GM21423 (cell line): ENCODE data around the gene RBBP6.
"Not testable (repeated sequence)": the region's sequence is repeated elsewhere in the genome, so short reads cannot be mapped to it uniquely, and the experiment has no call there.

ENCODE experiments used
- ATAC-seq: cut with Tn5 transposase; IDR thresholded peaks from one replicate; pipeline ENCODE4 v1.9.1; 2021; ENCODE audit warnings: mild to moderate bottlenecking, moderate library complexity; ENCODE audit not compliant: unreplicated experiment

The RBBP6 gene

DNA sequence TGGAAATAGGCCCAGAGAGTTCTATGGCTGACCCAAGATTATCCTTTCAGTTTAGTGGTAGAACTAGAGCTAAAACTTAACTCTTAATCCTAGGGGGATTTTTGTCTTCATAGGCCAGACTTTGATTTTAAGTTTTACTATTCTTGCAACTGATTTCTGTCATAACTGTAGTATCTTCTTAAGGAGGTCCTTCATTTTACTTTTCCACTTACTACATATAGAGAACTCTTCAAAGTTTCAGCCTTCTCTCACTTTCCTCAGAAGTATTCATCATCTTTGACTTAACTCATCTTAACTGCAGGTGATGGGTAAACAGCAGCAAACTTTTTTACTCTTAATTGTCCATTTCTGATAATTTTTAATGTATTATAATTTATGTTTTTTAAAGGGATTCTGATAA, 23.4 kb downstream of the RBBP6 start:
- ATAC-seq = no peak

DNA sequence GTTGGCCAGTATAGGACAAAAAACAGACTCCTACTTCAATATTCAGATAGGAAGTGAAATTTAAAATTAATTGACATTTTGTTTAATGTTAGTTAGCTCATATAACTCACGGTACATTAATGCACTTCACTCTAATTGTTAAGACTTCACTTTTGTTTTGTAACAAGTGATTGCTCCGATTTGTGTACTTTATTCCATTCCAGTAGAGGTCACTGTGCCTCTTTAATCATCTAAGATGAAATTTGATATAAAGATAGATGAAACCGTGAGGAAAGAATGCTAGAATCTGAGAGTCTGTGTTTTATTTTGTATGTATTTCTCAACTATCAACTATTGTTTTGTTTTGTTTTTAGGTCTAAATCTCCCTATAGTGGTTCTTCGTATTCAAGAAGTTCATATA, 29.0 kb downstream of the RBBP6 start:
- no peak for ATAC-seq

DNA sequence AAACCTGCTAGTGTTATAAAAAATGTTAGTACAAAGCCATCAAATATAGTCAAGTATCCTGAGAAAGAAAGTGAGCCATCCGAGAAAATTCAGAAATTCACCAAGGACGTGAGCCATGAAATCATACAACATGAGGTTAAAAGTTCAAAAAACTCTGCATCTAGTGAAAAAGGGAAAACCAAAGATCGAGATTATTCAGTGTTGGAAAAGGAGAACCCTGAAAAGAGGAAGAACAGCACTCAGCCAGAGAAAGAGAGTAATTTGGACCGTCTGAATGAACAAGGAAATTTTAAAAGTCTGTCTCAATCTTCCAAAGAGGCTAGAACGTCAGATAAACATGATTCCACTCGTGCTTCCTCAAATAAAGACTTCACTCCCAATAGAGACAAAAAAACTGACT, 31.7 kb downstream of the RBBP6 start:
- no peak for ATAC-seq

DNA sequence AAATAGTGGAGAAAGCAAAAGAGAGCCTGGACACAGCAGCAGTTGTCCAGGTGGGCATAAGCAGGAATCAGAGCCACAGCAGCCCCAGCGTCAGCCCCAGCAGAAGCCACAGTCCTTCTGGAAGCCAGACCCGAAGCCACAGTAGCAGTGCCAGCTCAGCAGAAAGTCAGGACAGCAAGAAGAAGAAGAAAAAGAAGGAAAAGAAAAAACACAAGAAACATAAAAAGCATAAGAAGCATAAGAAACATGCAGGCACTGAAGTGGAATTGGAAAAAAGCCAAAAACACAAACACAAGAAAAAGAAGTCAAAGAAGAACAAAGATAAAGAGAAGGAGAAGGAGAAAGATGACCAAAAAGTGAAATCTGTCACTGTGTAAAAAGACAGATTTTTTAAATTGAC, 32.7 kb downstream of the RBBP6 start:
- no peak for ATAC-seq

DNA sequence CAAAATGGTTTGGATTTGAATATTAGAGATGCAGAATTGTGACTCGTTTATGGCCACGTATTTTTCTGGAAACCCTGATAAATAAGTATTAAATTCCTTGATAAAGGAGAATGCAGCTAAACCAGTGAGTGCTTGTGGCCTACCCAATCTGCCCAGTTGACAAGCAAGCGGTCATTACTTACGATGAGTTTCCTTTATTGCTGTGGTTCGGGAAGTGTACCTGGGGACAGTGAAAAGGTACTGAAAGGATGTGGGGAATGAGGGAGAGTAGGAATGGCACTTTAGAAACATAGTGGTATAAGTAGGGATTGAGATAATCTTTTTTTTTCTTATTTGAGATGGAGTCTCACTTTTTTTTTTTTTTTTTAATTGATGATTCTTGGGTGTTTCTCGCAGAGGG, 33.8 kb downstream of the RBBP6 start:
- ATAC-seq = no peak

DNA sequence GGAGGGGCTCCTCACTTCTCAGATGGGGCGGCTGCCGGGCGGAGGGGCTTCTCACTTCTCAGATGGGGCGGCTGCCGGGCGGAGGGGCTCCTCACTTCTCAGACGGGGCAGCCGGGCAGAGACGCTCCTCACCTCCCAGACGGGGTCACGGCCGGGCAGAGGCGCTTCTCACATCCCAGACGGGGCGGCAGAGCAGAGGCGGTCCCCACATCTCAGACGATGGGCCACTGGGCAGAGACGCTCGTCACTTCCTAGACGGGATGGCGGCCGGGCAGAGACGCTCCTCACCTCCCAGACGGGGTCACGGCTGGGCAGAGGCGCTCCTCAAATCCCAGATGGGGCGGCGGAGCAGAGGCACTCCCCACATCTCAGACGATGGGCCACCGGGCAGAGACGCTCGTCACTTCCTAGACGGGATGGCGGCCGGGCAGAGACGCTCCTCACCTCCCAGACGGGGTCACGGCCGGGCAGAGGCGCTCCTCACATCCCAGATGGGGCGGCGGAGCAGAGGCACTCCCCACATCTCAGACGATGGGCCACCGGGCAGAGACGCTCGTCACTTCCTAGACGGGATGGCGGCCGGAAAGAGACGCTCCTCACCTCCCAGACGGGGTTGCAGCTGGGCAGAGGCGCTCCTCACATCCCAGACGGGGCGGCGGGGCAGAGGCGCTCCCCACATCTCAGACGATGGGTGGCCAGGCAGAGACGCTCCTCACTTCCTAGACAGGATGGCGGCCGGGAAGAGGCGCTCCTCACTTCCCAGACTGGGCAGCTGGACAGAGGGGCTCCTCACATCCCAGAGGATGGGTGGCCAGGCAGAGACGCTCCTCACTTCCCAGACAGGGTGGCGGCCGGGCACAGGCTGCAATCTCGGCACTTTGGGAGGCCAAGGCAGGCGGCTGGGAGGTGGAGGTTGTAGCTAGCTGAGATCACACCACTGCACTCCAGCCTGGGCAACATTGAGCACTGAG, 35.4 kb downstream of the RBBP6 start:
- not testable (repeated sequence) for ATAC-seq

DNA sequence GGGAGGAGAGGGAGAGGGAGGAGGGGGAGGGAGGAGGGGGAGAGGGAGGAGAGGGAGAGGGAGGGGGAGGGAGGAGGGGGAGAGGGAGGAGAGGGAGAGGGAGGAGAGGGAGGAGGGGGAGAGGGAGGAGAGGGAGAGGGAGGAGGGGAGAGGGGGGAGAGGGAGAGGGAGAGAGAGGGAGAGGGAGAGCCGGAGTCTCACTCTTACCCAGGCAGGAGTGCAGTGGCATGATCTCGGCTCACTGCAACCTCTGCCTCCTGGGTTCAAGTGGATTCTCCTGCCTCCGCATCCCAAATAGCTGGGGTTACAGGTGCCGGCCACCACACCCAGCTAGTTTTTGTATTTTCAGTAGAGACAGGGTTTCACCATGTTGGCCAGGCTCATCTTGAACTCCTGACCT, 36.4 kb downstream of the RBBP6 start:
- not testable (repeated sequence) for ATAC-seq

DNA sequence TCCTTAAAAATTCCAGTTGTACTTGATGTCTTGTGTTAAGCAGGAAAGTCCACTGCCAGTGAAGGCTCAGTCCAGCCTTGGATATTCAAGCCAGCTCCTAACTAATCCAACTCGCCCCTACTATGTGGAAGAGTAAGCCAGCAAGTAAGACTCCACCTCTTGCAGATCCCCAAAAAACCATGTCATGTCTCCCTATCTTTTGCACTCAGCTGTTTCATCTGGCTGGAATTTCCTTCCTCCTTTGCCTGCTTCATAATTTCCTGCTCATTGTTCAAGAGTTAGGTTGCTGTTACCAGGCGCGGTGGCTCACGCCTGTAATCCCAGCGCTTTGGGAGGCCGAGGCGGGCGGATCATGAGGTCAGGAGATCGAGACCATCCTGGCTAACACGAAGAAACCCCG, 37.8 kb downstream of the RBBP6 start:
- no peak for ATAC-seq

DNA sequence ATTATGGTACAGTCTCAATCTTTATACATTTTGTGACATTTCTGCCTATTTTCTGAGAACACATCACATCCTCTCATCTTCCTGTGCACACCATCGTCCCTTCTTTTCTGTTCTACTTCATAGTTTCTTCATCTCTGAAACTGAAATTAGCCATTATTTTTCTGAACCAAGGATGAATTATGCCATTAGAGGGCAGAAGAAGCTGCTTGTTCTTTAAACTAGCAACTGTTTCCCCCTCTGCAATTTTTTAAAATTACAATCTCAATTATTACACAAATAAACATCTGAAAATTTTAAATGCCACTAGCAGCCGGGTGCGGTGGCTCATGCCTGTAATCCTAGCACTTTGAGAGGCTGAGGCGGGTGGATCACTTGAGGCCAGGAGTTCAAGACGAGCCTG, 41.3 kb downstream of the RBBP6 start:
- ATAC-seq = no peak

DNA sequence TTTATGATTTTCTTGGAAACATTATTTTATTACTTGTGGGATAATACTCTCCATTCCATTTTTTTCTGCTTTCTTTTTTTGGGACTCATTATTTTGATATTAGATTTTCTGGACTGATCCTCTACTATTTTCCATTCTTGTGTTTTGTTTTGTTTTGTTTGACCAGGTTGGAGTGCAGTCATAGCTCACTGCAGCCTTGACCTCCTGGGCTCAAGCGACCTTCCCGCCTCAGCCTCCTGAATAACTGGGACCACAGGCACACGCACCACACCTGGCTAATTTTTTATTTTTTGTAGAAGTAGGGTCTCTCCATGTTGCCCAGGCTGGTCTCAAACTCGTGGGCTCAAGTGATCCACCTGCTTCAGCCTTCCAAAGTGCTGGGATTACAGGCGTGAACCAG, 44.1 kb downstream of the RBBP6 start:
- ATAC-seq = no peak

DNA sequence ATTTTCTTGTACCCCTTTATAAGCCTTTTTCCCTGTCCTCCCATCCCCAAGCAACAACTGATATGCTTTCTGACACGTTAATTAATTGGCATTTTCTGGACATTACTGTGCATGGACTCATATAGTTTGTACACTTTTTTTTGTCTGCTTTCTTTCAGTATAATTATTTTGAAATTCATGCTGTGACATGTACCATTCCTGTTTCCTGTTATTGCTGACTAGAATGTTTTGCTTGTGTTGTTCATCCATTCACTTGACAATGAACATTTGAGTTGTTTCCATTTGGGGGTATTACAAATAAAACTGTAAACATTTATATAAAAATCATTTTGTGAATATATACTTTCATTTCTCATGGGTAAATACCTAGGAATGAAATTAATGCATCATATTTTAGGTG, 50.6 kb downstream of the RBBP6 start:
- ATAC-seq = no peak

DNA sequence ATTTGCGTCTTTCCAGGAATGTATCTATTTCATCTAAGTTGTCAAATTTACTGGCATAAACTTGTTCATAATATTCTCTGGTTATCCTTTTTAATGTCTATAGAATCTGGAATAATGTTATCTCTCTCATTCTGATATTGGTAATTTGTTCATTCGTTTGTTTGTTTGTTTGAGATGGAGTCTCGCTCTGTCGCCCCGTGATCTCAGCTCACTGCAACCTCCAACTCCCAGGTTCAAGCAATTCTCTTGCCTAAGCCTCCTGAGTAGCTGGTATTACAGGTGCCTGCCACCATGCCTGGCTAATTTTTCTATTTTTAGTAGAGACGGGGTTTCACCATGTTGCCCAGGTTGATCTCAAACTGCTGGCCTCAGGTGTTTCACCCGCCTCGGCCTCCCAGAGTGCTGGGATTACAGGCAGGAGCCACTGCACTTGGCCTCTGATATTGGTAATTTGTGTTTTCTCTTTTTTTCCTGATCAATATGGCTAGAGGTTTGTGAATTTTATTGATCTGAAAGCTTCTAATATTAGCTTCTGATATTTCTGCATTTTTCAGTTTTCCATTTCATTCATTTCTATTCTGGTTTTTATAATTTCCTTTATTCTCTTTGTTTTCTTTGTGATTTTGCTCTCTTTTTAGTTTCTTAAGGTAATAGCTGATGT, 59.5 kb downstream of the RBBP6 start:
- no peak for ATAC-seq

DNA sequence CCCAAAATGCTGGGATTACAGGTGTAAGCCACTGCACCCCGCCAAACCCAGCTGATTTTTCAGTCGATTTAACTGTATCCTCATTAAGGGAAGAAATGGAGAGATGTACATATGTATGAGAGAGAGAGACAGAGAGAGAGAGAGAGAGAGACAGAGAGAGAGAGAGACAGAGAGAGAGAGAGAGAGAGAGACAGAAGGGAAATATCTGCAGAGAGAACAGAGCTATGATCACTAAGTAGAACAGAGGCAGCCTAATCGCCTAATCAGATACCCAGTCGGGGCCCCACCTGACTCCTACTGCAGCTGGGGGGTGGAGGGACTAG, 70.0 kb downstream of the RBBP6 start:
- ATAC-seq = no peak

DNA sequence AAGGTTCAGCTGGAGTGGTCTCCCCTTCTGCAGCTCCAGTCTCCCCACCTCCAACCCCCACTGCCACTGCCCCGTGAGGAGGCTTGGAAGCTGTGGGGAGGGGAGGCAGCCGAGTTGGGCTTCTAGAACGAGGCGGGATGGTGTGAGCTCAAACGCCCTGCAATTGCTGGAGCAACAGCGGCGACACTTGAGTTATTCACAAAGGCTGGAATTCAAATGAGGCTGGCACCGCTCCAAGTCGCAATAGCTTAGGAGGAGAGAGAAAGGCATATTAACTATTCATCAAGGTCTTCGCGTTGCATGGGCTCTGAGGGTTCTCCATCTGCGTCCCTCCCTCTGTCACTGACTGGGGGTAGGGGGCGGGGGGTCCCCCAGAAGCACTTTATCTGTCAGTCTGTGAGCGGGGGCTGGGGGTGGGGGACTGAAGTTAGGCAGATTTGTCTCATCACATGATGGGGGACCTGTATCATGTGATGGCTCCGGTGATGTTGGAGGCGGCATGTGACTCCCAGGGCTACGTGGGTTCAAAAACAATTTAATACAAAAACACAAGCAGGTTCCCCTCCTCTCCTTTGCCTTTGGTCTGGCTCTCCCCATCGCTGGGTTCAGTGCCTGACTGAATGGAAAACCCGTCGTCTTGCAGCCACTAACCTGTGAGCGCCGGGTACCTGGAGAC, 70.5 kb downstream of the RBBP6 start:
- ATAC-seq = no peak

DNA sequence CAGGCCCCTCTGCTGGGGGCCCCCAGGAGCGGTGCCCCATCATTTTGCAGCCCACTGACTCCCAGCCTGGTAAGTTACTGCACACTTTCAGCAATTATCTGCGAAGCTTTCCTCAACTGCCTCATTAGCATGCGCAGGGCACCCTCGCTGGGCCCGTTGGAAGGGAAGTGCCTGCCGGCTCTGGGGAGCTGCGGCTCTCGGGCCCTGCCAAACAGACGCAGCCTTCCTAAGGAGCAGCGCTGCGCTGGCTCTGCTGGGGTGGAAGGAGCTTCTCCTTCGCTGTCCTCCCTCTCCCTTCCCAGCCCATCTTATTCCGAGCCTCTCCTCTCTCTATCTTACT, 71.0 kb downstream of the RBBP6 start:
- no peak for ATAC-seq

DNA sequence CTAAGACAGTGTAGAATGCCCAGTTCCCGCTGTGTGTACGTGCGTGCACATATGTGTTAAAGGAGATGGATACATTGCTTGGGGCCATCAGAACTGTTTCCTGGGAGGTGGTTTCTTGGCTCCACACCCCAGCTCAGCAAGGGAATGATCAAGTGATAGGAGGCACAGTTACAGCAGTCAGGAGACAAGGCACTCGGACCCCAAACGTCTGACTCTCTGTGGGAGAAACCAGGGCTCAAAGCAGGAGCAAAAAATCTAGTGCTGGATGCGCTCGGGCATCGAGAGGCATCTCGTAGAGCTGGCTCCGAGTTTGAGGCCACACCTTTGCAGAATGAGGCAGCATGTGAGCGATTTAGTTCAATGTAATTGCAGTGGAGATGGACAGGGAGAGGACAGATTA, 71.9 kb downstream of the RBBP6 start:
- no peak for ATAC-seq

DNA sequence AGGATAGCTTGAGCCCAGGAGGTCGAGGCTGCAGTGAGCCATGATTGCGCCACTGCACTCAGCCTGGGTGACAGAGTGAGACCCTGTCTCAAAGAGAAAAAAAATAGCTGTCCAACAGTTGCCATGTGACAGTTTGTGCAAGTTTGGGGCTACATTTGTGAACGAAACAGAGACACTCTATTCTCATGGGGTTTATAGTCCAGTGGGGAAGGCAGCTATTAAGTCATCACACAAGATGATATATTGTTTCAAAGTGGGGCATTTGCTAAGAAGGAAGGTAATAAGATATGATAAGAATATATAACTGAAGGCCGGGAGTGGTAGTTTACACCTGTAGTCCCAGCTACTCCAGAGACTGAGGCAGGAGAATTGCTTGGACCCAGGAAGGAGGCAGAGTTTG, 73.3 kb downstream of the RBBP6 start:
- no peak for ATAC-seq

DNA sequence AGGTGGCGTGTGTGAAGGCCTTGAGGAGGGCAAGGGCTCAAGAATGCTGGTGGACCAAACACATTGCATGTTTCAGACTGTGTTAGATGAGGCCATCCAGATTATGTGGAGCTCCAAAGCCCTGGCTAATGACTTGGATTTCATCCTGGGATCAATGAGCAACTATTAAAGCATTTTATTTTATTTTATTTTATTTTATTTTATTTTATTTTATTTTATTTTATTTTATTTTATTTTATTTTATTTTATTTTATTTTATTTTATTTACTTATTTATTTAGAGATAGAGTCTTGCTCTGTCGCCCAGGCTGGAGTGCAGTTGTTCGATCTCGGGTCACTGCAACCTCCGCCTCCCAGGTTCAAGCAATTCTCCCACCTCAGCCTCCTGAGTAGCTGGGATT, 73.9 kb downstream of the RBBP6 start:
- not testable (repeated sequence) for ATAC-seq

DNA sequence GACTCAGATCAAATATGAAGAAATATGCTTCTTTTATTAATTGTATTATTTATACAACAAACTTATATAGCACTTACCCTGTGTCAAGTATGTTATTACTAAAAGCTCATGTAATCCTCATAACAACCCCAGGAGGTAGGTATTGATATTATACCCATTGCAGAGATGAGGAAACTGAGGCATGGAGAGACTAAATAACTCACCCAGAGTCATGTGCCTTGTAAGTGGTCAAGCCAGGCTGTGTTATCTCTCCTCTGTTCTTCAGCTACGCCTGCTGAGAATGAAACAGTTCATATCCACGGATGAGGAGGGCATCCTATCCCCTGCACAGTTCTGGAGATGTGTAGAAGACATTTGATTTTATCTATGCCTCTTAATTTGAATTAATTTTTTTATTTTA, 78.1 kb downstream of the RBBP6 start:
- ATAC-seq = no peak
